Fibroblast of lung (primary cell): Measurements from ENCODE around the gene VAMP1. TPM values are rescaled to one million over a fixed set of nuclear protein-coding genes. Genes with fewer than 3 reads are reported as not detected.

Experiments used
- DNase-seq, 2 donors: peaks; one replicate each; pipeline versions ENCODE4 v3.0.0 to v3.0.0-alpha.2; 2010; ENCODE audit warnings: low read depth in 2 of 2
- H2AFZ ChIP-seq: 2 replicates; pipeline ENCODE4 v1.5.1; 2012; ENCODE audit warnings: low read length, control low read depth, inconsistent platforms
- H3K27ac ChIP-seq: 2 replicates; pipeline ENCODE4 v1.5.1; 2011; ENCODE audit warnings: low read length, control low read depth; ENCODE audit not compliant: insufficient read depth
- H3K27me3 ChIP-seq: 2 replicates; pipeline ENCODE4 v1.5.1; 2011; ENCODE audit warnings: mild to moderate bottlenecking, low read length; ENCODE audit not compliant: control insufficient read depth, insufficient read depth
- H3K36me3 ChIP-seq: 2 replicates; pipeline ENCODE4 v1.5.1; 2011; ENCODE audit warnings: low read length; ENCODE audit not compliant: control insufficient read depth, insufficient read depth
- H3K4me1 ChIP-seq: 2 replicates; pipeline ENCODE4 v1.5.1; 2011; ENCODE audit warnings: low read length; ENCODE audit not compliant: control insufficient read depth, insufficient read depth; ENCODE audit errors: extremely low read depth
- H3K4me2 ChIP-seq: 2 replicates; pipeline ENCODE4 v1.5.1; 2011; ENCODE audit warnings: low read length, control low read depth; ENCODE audit not compliant: insufficient read depth; ENCODE audit errors: extremely low read depth
- H3K4me3 ChIP-seq, 4 experiments: fragments of 200-600 bp in 1 of 4; sonication (generic) in 1 of 4; replicated peaks in 1 of 4; 2 replicates each; pipeline ENCODE4 v1.5.1; 2011 to 2016; ENCODE audit warnings: low read length in 4 of 4, low read depth in 3 of 4, mild to moderate bottlenecking in 3 of 4, control low read depth in 2 of 4, inconsistent platforms in 1 of 4, mixed read lengths in 1 of 4; ENCODE audit not compliant: insufficient read depth in 1 of 4; ENCODE audit errors: control extremely low read depth in 1 of 4
- H3K79me2 ChIP-seq: 2 replicates; pipeline ENCODE4 v1.5.1; 2012; ENCODE audit warnings: mild to moderate bottlenecking, low read length, inconsistent platforms; ENCODE audit not compliant: control insufficient read depth, insufficient read depth
- H3K9ac ChIP-seq: 2 replicates; pipeline ENCODE4 v1.5.1; 2011; ENCODE audit warnings: mild to moderate bottlenecking, low read length, control low read depth; ENCODE audit not compliant: insufficient read depth
- H3K9me3 ChIP-seq: 2 replicates; pipeline ENCODE4 v1.5.1; 2012; ENCODE audit warnings: low read depth, low read length; ENCODE audit not compliant: control insufficient read depth, insufficient read depth
- H4K20me1 ChIP-seq: 2 replicates; pipeline ENCODE4 v1.5.1; 2011; ENCODE audit warnings: low read length; ENCODE audit not compliant: control insufficient read depth, insufficient read depth; ENCODE audit errors: extremely low read depth
- EZH2 ChIP-seq: IDR thresholded peaks from 2 replicates; pipeline ENCODE4 v1.5.1; 2012; ENCODE audit warnings: low read length, control low read depth, mild to moderate bottlenecking; ENCODE audit errors: missing control alignments
- polyA plus RNA-seq, 2 donors: library from polyadenylated mRNA; depleted of rRNA in 1 of 2; stranded (reverse) in 1 of 2; unstranded in 1 of 2; fragments of >200 nt; gene quantifications; 2 replicates each; pipeline ENCODE4 v1.2.1, GENCODE V29; 2011 to 2012; ENCODE audit warnings: missing spikeins in 1 of 2
- total RNA-seq: library from RNA; depleted of rRNA; stranded (reverse); fragments of >200 nt; gene quantifications from 2 replicates; pipeline ENCODE4 v1.2.1, GENCODE V29; 2014
- TF ChIP-seq, protein P1 (sequence below), 2 donors: IDR thresholded peaks in 1 of 2; conservative IDR thresholded peaks in 1 of 2; 1 replicate in 1 of 2; 2 replicates in 1 of 2; pipeline ENCODE4 v1.5.1; 2011 to 2012; ENCODE audit warnings: low read length in 2 of 2, control low read depth in 1 of 2, inconsistent platforms in 1 of 2, low read depth in 1 of 2, mild to moderate bottlenecking in 1 of 2

The VAMP1 gene
- total and polyA plus RNA-seq, 2 donors (not counting 1 experiment from before 2014, with no cell fraction given): 14.9 to 20.3 TPM

DNA sequence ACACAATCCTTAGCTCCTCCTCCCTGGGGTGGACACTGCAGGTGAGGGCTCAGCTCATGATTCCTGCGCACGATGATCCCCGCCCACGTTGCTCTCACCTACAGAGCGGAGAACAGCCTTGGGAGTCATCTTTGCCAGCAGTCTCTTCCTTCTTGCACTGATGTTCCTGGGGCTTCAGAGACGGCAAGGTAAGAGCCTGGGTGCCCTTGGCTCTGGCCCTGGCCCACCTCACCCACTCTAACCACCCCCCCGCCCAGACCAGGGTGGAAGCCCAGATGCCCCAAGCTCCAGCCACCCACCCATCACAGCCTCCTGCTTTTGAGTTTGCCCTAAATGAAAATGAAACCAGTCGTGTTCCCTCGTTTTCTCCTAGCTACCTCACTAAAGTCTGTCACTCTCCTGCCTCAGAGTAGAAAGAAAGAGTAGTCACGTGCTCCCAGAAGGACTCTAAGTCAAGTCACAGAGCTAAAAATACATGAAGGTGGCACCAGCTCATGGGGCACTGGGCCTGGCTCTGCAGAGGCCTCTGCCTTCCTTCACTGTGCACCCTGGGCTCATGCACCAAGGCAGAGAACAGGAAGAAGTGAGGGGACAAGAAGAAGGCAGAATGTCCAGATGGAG is 9.6 kb downstream of the VAMP1 start:
- peaks cover 38% of the 10 kb centered on the region for H3K36me3 ChIP-seq

DNA sequence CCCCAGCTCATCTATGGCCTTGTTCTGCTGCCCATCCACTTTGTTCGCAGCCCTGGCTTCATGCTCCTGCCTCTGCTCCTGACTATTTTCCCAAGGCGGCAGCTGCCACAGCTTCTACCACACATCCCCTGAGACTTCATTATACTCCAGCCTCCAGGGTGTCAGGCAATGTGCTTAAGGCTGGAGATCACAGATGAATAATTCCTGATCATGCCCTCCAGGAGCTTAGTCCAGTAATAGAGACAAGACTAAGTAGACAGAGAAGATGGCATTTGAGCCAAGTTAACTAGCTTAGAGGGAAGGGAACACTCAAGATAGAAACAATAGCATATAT is 11.5 kb downstream of the VAMP1 start:
- Histone ChIP-seq H3K36me3 (peaks cover 28% of the 10 kb centered on the region), H3K9ac (no peak overlapping the region), H3K4me3 (no peak overlapping the region), H3K27ac (no peak overlapping the region), H3K9me3 (no peaks in the 10 kb centered on the region), H3K4me1 (no peaks in the 10 kb centered on the region), H2AFZ (no peak overlapping the region), H3K4me2 (no peak overlapping the region), H3K79me2 (no peaks in the 10 kb centered on the region), H3K27me3 (no peaks in the 10 kb centered on the region), H4K20me1 (no peaks in the 10 kb centered on the region)
- no peak for TF ChIP-seq EZH2
- TF ChIP-seq, protein P1, sequence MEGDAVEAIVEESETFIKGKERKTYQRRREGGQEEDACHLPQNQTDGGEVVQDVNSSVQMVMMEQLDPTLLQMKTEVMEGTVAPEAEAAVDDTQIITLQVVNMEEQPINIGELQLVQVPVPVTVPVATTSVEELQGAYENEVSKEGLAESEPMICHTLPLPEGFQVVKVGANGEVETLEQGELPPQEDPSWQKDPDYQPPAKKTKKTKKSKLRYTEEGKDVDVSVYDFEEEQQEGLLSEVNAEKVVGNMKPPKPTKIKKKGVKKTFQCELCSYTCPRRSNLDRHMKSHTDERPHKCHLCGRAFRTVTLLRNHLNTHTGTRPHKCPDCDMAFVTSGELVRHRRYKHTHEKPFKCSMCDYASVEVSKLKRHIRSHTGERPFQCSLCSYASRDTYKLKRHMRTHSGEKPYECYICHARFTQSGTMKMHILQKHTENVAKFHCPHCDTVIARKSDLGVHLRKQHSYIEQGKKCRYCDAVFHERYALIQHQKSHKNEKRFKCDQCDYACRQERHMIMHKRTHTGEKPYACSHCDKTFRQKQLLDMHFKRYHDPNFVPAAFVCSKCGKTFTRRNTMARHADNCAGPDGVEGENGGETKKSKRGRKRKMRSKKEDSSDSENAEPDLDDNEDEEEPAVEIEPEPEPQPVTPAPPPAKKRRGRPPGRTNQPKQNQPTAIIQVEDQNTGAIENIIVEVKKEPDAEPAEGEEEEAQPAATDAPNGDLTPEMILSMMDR (conservative IDR thresholded peaks at IDR 0.05 in 1 of 2, IDR thresholded peaks at IDR 0.05 in 1 of 2; ENCODE audit: low read depth in 1 of 2, low read length in 2 of 2): no peak
- DNase-seq: no peak

More for the DNA sequence above, 9.6 kb downstream of the VAMP1 start:
- Histone ChIP-seq H3K4me2 (no peak overlapping the region), H3K27me3 (no peaks in the 10 kb centered on the region), H3K27ac (no peak overlapping the region), H3K79me2 (no peaks in the 10 kb centered on the region), H3K9ac (no peak overlapping the region), H4K20me1 (no peaks in the 10 kb centered on the region), H3K4me3 (no peak overlapping the region), H3K4me1 (no peaks in the 10 kb centered on the region), H3K9me3 (no peaks in the 10 kb centered on the region), H2AFZ (no peak overlapping the region)
- DNase-seq: no peak
- TF ChIP-seq EZH2: no peak
- TF ChIP-seq, protein P1 (conservative IDR thresholded peaks at IDR 0.05 in 1 of 2, IDR thresholded peaks at IDR 0.05 in 1 of 2; ENCODE audit: low read depth in 1 of 2, low read length in 2 of 2): no peak

DNA sequence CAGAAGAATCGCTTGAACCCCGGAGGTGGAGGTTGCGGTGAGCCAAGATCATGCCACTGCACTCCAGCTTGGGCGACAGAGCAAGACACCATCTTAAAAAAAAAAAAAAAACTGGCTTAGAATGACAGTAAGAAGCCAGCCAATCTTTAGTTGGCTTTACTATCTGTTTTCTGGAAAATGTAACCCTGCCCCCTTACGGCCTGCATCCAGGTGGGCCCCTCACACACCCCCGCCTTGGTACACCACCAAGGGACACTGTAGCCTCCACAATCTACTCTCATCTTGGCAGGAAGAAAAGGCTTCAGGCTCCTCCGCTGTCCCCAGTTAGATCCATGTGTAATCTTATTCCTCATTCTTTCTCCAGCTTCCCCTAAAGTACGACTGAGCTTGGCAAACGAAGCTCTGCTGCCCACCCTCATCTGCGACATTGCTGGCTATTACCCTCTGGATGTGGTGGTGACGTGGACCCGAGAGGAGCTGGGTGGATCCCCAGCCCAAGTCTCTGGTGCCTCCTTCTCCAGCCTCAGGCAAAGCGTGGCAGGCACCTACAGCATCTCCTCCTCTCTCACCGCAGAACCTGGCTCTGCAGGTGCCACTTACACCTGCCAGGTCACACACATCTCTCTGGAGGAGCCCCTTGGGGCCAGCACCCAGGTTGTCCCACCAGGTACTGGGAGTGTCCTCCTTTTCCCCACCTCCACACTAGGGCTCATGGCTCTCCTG is 12.0 kb downstream of the VAMP1 start:
- Histone ChIP-seq H3K79me2 (no peaks in the 10 kb centered on the region), H3K4me3 (no peak overlapping the region), H3K27me3 (no peaks in the 10 kb centered on the region), H3K4me1 (no peaks in the 10 kb centered on the region), H3K4me2 (no peak overlapping the region), H3K9me3 (no peaks in the 10 kb centered on the region), H3K36me3 (peaks cover 27% of the 10 kb centered on the region), H3K27ac (no peak overlapping the region), H2AFZ (no peak overlapping the region), H4K20me1 (no peaks in the 10 kb centered on the region), H3K9ac (no peak overlapping the region)
- DNase-seq: no peak
- TF ChIP-seq, protein P1 (conservative IDR thresholded peaks at IDR 0.05 in 1 of 2, IDR thresholded peaks at IDR 0.05 in 1 of 2; ENCODE audit: low read depth in 1 of 2, low read length in 2 of 2): no peak
- no peak for TF ChIP-seq EZH2
